GM21367 (cell line): ENCODE data around the gene ADAM8.
A peak's percentile ranks its signal among the peaks of the same experiment; 100 is the strongest.
"Not testable (repeated sequence)": the region's sequence is repeated elsewhere in the genome, so short reads cannot be mapped to it uniquely, and the experiment has no call there.

ENCODE experiments used
- ATAC-seq: cut with Tn5 transposase; IDR thresholded peaks from one replicate; pipeline ENCODE4 v1.9.1; 2021; ENCODE audit not compliant: unreplicated experiment

The ADAM8 gene

GRCh38 chr10:133269367-133269766 is 7.3 kb downstream of the ADAM8 start:
- ATAC-seq = no peak

- ATAC-seq = no peak
These were observed 8.1 kb downstream of the ADAM8 start for GRCh38 chr10:133268532-133268931.

- ATAC-seq = no peak
These were observed 8.8 kb downstream of the ADAM8 start for GRCh38 chr10:133267829-133268228.

DNA sequence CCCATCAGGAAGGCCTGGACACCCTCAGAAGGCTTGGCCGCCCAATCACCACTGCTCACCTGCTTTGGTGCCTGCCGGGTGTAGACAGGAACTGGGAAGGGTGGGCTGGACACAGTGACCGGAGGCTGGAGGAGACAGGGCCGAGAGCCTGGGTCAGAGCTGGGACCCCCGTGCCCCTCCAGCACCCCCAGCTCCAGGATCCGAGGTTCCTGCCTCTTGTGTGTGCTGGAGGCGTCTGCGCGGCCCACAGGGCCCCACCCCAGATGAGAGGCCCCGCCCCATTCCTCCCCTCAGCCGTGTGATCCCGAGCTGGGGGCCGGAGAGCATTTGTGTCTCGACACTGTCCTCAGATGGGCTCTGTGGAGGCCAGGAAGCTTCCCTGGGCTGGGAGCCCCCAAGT is 9.4 kb downstream of the ADAM8 start:
- no peak for ATAC-seq

DNA sequence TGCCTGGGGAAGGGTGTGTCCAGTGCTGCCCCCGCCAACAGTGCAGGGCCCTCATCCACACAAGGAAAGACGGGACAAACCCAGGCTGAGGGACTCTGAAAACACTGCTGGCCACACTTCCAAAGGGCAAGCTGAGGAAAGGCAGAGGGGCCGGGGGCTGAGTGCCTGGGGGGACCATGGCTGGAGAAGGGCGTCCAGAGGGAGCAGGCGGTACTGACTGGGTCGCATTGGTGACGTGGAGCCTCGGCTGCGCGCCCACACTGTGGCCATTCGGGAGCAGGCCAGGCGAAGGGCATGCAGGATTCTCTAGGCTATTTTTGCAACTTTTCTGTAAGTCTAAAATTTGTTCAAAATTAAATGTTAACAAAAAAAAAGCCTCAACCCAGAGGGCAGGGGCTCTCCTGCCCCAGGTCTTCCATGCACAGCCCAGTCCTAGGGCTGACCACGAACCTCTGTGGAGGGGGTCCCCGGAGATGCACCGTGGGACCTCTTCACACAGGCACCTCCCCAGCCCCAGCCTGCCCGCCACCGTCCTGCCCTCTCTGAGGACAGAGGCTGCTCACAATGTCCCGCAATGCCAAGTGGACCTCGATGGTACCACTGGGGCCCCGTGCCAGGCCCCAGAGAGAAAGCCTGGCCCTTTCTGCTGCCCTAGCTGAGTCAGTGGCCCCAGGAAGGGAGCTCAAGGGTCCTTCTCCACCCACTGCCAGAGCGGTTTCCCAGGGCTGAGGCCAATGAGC is 10.4 kb downstream of the ADAM8 start:
- no peak for ATAC-seq

DNA sequence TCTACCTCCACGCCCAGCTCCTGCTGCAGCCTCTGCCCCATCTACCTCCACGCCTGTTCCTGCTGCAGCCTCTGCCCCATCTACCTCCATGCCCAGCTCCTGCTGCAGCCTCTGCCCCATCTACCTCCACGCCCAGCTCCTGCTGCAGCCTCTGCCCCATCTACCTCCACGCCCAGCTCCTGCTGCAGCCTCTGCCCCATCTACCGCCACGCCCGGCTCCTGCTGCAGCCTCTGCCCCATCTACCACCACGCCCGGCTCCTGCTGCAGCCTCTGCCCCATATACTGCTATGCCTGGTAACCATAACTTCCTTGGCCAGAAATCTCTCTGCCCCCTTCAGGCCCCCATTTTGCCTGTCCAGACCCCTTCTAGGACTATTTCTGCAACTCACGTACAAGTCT is 11.6 kb downstream of the ADAM8 start:
- not testable (repeated sequence) for ATAC-seq

DNA sequence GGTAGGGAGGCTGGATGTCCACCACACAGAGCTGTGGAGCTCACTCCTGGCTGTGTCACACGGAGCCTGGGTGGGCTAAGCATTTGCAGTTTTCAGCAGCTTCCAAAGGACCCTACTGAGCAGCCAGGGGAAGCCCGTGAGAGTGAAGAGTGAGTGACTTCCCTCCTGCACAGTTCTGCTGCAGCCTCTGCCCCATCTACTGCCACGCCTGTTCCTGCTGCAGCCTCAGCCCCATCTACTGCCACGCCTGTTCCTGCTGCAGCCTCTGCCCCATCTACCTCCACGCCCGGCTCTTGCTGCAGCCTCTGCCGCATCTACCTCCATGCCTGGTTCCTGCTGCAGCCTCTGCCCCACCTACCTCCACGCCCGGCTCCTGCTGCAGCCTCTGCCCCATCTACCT is 12.2 kb downstream of the ADAM8 start:
- no peak for ATAC-seq

DNA sequence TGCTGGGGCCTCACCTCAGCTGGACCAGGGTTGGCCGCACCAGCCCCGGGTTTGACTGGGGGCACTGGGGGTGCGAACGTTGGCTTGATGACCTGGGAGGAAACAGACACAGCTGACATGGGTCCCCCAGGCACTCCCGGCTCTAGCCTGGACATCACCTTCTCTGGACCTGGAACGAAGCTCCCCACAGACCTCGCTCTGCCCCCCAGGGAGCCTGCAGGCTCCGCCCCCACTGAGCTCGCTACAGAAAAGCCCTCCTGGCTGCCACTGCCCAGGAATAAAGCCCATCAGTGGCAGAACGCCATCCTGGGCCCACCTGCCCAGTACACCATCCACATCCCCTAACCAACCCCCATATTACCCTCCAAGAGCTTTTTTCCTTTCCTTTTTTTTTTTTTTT is 13.0 kb downstream of the ADAM8 start:
- no peak for ATAC-seq

- ATAC-seq = no peak
These were observed 14.0 kb downstream of the ADAM8 start for GRCh38 chr10:133262696-133263095.

GRCh38 chr10:133261726-133262325 is 14.8 kb downstream of the ADAM8 start:
- ATAC-seq = peak; percentile 45

- peak; percentile 42 for ATAC-seq
These were observed 15.6 kb downstream of the ADAM8 start for GRCh38 chr10:133260895-133261725.

DNA sequence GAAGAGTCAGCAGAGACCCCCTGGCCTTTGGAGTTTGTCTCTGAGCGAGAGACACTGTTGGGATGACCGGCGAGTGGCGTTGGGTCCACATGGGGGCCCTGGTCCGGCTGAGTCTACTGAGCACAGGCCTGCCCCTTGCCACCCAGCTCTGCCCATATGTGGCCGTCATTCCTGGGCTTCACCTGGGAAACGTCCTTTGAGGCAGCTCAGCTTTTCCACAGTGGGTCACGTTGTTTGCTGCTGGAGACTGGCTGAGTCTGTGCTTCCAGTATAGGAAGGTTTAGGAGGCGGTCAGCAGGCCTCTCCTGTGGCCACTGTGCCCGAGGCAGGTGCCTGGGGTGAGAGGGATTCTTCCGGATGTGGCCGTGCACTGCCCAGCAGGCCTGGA is 17.1 kb downstream of the ADAM8 start:
- ATAC-seq = no peak

DNA sequence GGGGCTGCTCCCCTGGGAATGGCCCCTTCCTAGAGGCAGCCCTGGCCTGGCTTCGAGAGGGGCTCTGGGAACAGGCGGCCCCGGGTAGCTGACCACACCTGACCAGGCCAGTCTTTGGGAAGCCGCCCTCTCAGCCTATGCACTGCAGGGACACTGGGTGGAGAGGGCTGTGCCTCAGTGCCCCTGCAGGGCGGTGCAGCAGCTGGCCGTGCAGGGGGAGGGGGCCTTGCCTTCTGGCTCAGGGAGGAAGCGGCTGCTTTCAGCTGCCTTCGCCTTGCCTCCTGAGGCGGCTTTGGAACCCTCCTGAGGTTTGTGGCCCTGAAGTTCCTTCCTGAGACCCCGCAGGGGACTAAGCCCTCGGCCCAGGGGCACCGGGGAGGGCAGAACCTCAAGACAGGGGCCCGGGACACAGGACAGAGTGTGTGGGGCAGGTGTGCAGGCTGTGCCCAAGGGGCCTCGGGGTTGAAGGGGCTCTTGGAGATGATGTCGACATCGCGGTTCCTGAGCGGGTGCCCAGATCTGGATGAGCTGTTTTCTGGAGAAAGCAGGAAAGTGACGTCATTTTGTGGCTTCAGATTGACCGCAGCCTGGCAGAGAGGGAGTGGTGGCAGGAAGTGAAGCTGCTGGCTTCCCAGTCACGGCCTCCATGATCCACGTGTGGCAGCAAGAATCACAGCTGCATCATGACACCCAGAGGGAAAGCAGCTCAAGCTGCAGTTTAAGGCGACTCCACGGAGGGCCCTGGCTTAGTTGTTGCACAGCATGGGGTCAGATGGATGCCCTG is 17.7 kb downstream of the ADAM8 start:
- ATAC-seq = no peak

- no peak for ATAC-seq
These were observed 18.4 kb downstream of the ADAM8 start for GRCh38 chr10:133258066-133258817.

DNA sequence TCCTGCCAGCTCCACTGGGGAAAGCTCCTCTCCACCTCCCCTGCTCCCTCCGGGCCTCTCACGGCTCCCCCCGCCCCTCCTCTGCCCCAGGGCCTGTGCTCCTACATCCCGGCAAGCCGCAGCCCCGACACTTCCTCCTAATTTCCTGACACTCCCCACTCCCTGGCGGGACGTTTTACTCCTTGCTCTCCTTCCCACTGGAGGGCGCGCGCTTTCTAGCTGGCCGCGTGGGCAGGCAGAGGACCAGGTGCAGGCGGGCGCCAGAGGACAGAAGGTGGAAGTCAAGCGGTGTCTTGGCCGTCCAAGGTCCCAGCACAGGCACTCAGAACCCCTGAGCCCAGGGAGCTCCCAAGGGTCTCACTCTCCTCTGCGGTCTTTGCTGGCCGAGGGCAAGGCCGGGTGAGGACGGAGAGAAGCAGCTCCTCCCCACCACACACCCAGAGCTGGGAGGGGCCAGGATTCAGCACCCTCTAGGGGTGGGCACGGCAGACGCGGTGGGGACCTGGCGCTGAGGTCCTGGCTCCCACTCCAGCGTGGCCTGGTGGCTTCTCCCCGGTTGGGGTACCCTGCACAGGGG is 19.1 kb downstream of the ADAM8 start:
- no peak for ATAC-seq

GRCh38 chr10:133255323-133255722 is 21.3 kb downstream of the ADAM8 start:
- no peak for ATAC-seq

- ATAC-seq = no peak
These were observed 22.1 kb downstream of the ADAM8 start for GRCh38 chr10:133254421-133255120.

DNA sequence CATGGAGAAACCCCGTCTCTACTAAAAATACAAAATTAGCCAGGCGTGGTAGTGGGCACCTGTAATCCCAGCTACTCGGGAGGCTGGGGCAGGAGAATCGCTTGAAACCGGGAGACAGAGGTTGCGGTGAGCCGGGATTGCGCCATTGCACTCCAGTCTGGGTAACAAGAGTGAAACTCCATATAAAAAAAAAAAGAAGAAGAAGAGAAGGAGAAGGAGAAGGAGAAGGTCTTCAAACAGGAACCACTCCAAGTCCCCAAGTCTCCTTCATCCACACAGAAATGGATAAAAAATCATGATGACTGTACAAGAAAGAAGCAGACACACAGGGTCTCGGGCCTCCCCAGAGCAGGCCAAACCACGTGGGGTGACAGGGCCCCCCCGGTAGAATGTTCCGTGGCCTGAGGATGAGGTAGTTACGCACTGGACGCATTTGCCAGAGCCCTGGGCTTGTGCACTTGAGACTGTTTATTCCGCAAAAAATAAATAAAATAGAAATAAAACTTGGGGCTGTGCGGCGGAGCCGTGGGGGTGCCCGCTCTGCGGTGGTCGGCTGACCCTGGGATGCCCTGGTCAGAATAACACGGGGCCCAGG is 23.2 kb downstream of the ADAM8 start:
- no peak for ATAC-seq

DNA sequence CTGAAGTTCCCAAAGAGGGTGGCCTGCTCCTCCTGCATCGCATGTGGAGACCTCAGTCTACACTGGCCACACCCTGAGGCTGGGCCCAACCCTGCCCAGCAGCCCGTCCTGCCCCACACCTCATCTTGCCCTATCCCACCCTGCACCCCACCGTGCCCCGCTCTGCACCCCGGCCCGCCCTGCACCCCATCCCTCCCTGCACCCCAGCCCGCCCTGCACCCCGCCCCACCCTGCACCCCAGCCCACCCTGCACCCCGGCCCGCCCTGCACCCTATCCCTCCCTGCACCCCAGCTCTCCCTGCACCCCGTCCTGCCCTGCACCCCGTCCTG is 24.5 kb downstream of the ADAM8 start:
- ATAC-seq = no peak
